Neural progenitor cell (in vitro differentiated cells): ENCODE measurements around the gene PLEKHA5. TPM values are rescaled to one million over a fixed set of nuclear protein-coding genes. Genes with fewer than 3 reads are reported as not detected.

ENCODE experiments used
- DNase-seq: peaks from one replicate; pipeline ENCODE4 v3.0.0-alpha.2; 2016; ENCODE audit warnings: low spot score
- H2AFZ ChIP-seq: fragments of 200-600 bp; sonication (generic); replicated peaks from 2 replicates; pipeline ENCODE4 v1.6.1; 2016; ENCODE audit warnings: antibody characterized with exemption
- H3F3A ChIP-seq: fragments of 200-600 bp; sonication (generic); 2 replicates; pipeline ENCODE4 v1.6.1; 2016; ENCODE audit warnings: antibody characterized with exemption, low read depth
- H3K27ac ChIP-seq: fragments of 200-600 bp; sonication (generic); 2 replicates; pipeline ENCODE4 v1.5.1; 2016; ENCODE audit warnings: mild to moderate bottlenecking
- H3K27me3 ChIP-seq: fragments of 200-600 bp; sonication (generic); 2 replicates; pipeline ENCODE4 v1.6.1; 2016; ENCODE audit warnings: mild to moderate bottlenecking, moderate library complexity
- H3K36me3 ChIP-seq: fragments of 200-600 bp; sonication (generic); 2 replicates; pipeline ENCODE4 v1.5.1; 2016
- H3K4me1 ChIP-seq: fragments of 200-600 bp; sonication (generic); 2 replicates; pipeline ENCODE4 v1.6.1; 2016; ENCODE audit warnings: mixed run types
- H3K4me2 ChIP-seq: fragments of 200-600 bp; sonication (generic); 2 replicates; pipeline ENCODE4 v1.6.1; 2016
- H3K4me3 ChIP-seq: fragments of 200-600 bp; sonication (generic); 2 replicates; pipeline ENCODE4 v1.5.1; 2016
- H3K79me2 ChIP-seq: fragments of 200-600 bp; sonication (generic); 2 replicates; pipeline ENCODE4 v1.6.1; 2016; ENCODE audit warnings: low read depth
- H3K9ac ChIP-seq: fragments of 200-600 bp; sonication (generic); 2 replicates; pipeline ENCODE4 v1.6.1; 2016
- H3K9me3 ChIP-seq: fragments of 200-600 bp; sonication (generic); 2 replicates; pipeline ENCODE4 v1.5.1; 2016; ENCODE audit warnings: low read depth
- H4K20me1 ChIP-seq: fragments of 200-600 bp; sonication (generic); 2 replicates; pipeline ENCODE4 v1.6.1; 2016; ENCODE audit warnings: low read depth
- H3K27ac Mint-ChIP-seq: 3 replicates; pipeline ENCODE4 v1.8.0; 2021; ENCODE audit warnings: mixed read lengths
- H3K27me3 Mint-ChIP-seq: 2 replicates; pipeline ENCODE4 v1.8.0; 2022; ENCODE audit warnings: low read depth, mild to moderate bottlenecking, inconsistent platforms, moderate library complexity, mixed read lengths; ENCODE audit not compliant: insufficient read depth
- H3K36me3 Mint-ChIP-seq: 3 replicates; pipeline ENCODE4 v1.8.0; 2021; ENCODE audit warnings: mixed read lengths
- H3K4me1 Mint-ChIP-seq: 3 replicates; pipeline ENCODE4 v1.8.0; 2021; ENCODE audit warnings: mixed read lengths
- H3K4me3 Mint-ChIP-seq: 3 replicates; pipeline ENCODE4 v1.8.0; 2021; ENCODE audit warnings: mild to moderate bottlenecking, moderate library complexity, mixed read lengths
- H3K9me3 Mint-ChIP-seq: 3 replicates; pipeline ENCODE4 v1.8.0; 2020; ENCODE audit warnings: mixed read lengths
- CTCF ChIP-seq: fragments of 200-600 bp; sonication (generic); IDR thresholded peaks from 2 replicates; pipeline ENCODE4 v1.5.1; 2017; ENCODE audit warnings: antibody characterized with exemption, mild to moderate bottlenecking
- EZH2 ChIP-seq: fragments of 200-600 bp; sonication (generic); IDR thresholded peaks from 2 replicates; pipeline ENCODE4 v1.6.1; 2017; ENCODE audit warnings: antibody characterized with exemption, mild to moderate bottlenecking, moderate library complexity
- EZH2phosphoT487 ChIP-seq: fragments of 200-600 bp; sonication (generic); IDR thresholded peaks from 2 replicates; pipeline ENCODE4 v1.6.1; 2017; ENCODE audit warnings: antibody characterized with exemption
- total RNA-seq: library from RNA; depleted of rRNA; stranded (reverse); fragments of >200 nt; gene quantifications from 2 replicates; pipeline ENCODE4 v1.2.3, GENCODE V29; 2015; ENCODE audit warnings: low replicate concordance

Gene PLEKHA5
- total RNA-seq, 1 donor from 2014 or later = 86.7 TPM

DNA sequence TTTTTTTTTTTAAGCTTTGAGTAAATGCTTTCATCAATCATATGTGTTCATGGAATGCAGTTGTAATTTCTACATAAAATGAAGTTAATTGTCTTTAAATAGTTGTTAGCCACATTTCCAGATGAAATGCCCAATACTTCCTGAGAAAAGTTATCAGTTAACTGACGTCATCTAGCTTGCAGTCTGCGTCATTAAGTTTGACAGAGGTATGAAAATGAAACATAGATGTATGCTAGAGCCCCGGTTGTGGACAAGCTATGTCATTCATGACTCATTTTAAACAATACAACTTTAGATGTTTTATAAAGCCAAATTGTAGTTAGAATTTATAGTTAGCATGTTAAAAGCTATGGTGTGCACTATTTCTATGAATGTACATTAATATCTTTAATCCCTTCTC, 90.7 kb downstream of the PLEKHA5 start:
- H3K36me3 ChIP-seq = no peaks in the 10 kb centered on the region
- Mint-ChIP-seq H3K4me3 (no peak overlapping the region), H3K27ac (no peak overlapping the region), H3K9me3 (peaks cover 8% of the 10 kb centered on the region), H3K27me3 (no peaks in the 10 kb centered on the region), H3K4me1 (peaks cover 5% of the 10 kb centered on the region), H3K36me3 (peaks cover 38% of the 10 kb centered on the region)
- H3K9ac ChIP-seq = no peak overlapping the region
- H3K9me3 ChIP-seq = no peaks in the 10 kb centered on the region
- H4K20me1 ChIP-seq = no peaks in the 10 kb centered on the region
- no peaks in the 10 kb centered on the region for H3K27me3 ChIP-seq
- TF ChIP-seq EZH2phosphoT487 (no peak), EZH2 (no peak), CTCF (no peak)
- peaks cover 10% of the 10 kb centered on the region for H3F3A ChIP-seq
- H3K79me2 ChIP-seq = peaks cover 97% of the 10 kb centered on the region
- H3K4me1 ChIP-seq = peaks cover 16% of the 10 kb centered on the region
- no peak overlapping the region for H3K4me3 ChIP-seq
- H3K27ac ChIP-seq = no peak overlapping the region
- no peak for DNase-seq
- no peak overlapping the region for H3K4me2 ChIP-seq
- H2AFZ ChIP-seq = no peak overlapping the region

DNA sequence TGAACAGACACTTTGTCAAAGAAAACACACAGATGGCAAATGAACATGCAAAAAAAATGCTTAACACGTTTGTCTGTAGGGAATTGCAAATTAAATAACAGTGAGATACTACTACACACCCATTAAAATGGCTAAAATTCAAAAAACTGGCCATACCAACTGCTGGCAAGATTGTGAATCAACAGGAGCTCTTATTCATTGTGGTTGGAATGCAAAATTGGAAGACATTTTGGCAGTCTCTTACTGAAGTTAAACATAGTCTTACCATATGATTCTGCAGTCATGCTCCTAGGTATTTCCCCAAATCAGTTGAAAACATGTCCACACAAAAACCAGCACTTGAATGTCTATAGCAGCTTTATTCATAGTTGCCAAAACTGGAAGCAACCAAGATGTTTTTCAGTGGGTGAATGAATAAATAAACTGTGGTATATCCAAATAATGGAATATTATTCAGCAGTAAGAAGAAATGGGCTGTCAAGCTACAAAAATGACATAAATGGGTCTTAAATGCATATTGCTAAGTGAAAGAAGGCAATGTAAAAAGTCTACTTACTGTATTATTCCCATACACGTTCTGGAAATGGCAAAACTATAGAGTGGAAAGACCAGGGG, 91.4 kb downstream of the PLEKHA5 start:
- Mint-ChIP-seq H3K4me1 (peaks cover 5% of the 10 kb centered on the region), H3K27me3 (no peaks in the 10 kb centered on the region), H3K27ac (no peak overlapping the region), H3K4me3 (no peak overlapping the region), H3K36me3 (peaks cover 41% of the 10 kb centered on the region), H3K9me3 (peaks cover 9% of the 10 kb centered on the region)
- Histone ChIP-seq H3K9me3 (no peaks in the 10 kb centered on the region), H3F3A (peaks cover 14% of the 10 kb centered on the region), H3K27ac (no peak overlapping the region), H3K79me2 (peaks cover 97% of the 10 kb centered on the region), H3K9ac (no peak overlapping the region), H3K4me1 (peaks cover 16% of the 10 kb centered on the region), H3K4me2 (no peak overlapping the region), H4K20me1 (no peaks in the 10 kb centered on the region), H3K4me3 (no peak overlapping the region), H3K27me3 (no peaks in the 10 kb centered on the region), H2AFZ (no peak overlapping the region), H3K36me3 (no peaks in the 10 kb centered on the region)
- TF ChIP-seq EZH2phosphoT487 (no peak), CTCF (no peak), EZH2 (no peak)
- no peak for DNase-seq

- Mint-ChIP-seq H3K36me3 (peaks cover 39% of the 10 kb centered on the region), H3K4me1 (peaks cover 14% of the 10 kb centered on the region), H3K9me3 (peaks cover 12% of the 10 kb centered on the region), H3K27ac (no peak overlapping the region), H3K27me3 (no peaks in the 10 kb centered on the region), H3K4me3 (no peak overlapping the region)
- no peaks in the 10 kb centered on the region for H3K36me3 ChIP-seq
- no peak overlapping the region for H3K4me3 ChIP-seq
- H3K27me3 ChIP-seq = no peaks in the 10 kb centered on the region
- H2AFZ ChIP-seq = no peak overlapping the region
- H3K4me1 ChIP-seq = peaks cover 28% of the 10 kb centered on the region
- H3K27ac ChIP-seq = no peak overlapping the region
- H4K20me1 ChIP-seq = peaks cover 6% of the 10 kb centered on the region
- peaks cover 90% of the 10 kb centered on the region for H3K79me2 ChIP-seq
- H3K9me3 ChIP-seq = no peaks in the 10 kb centered on the region
- no peak for DNase-seq
- H3F3A ChIP-seq = peaks cover 30% of the 10 kb centered on the region
- H3K4me2 ChIP-seq = no peak overlapping the region
- H3K9ac ChIP-seq = no peak overlapping the region
- TF ChIP-seq EZH2 (no peak), EZH2phosphoT487 (no peak), CTCF (no peak)
Measured at GRCh38 chr12:19222558-19222957, 93.0 kb downstream of the PLEKHA5 start.
